ENCODE results near the gene CNTNAP2. TPM values are rescaled to one million over a fixed set of nuclear protein-coding genes. Genes with fewer than 3 reads are reported as not detected.

The CNTNAP2 gene
- total and polyA plus RNA-seq, 2 of the 8 experiments (the other 6 are each of a cell fraction or from before 2014, with no cell fraction given), result 27.9 to 71.0 TPM

DNA sequence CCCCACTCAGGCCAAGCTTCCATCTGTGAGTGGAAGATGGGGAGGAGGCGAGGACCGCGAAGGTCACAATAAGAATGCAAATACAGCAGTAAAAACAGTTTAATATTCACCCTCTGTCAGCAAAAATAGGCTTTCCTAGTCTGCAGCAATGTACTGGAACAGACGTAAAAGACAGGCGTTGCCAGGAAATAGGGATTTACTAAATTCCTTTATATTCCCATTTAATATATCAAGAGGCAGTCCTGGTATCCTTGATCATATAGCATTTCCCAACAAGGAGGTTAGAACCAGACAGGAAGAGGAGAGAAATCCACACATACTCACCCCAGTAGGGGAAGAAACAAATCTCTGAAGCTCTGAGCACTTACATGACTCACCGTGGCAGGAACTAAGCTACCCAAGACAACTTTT, 1419.1 kb downstream of the CNTNAP2 start:
- no peaks in the 10 kb centered on the region for H3K4me1 ChIP-seq (replicated peaks in 1 of 4; ENCODE audit: control insufficient read depth in 3 of 4, insufficient read depth in 4 of 4, low read length in 3 of 4)
- no peak overlapping the region for H2BK15ac ChIP-seq (ENCODE audit: low read length)
- H3K9me3 ChIP-seq (ENCODE audit: insufficient read depth in 2 of 2, low read depth in 1 of 2, low read length in 1 of 2), result no peaks in the 10 kb centered on the region
- H2BK120ac ChIP-seq (replicated peaks; ENCODE audit: low read depth, low read length), result no peak overlapping the region
- ChIA-PET CTCF (ENCODE audit: partially characterized antibody) (interaction anchor here (1.6 kb wide), 1 partner anchor 11 kb away, joined by 3 read pairs; no protein-coding TSS in a partner anchor), POLR2A (ENCODE audit: partially characterized antibody) (no interaction called here)
- H3K14ac ChIP-seq (ENCODE audit: insufficient read length), result no peak overlapping the region
- no peak overlapping the region for H3K56ac ChIP-seq (replicated peaks; ENCODE audit: insufficient read length, low read depth, low read length)
- 85% methylated on average over 6 of the region's 6 CpGs; no CpG with 5 or more reads in 1 of the 2 experiments for WGBS, 2 experiments (ENCODE audit: extremely low coverage in 1 of 2, insufficient coverage in 1 of 2, insufficient read length in 1 of 2, insufficient replicate concordance in 2 of 2, low coverage in 1 of 2, low lambda C conversion rate in 2 of 2, missing lambda C conversion rate in 1 of 2)
- FAIRE-seq, result no peak
- no peak overlapping the region for H2AK5ac ChIP-seq (ENCODE audit: low read depth, low read length)
- no peaks in the 10 kb centered on the region for H3K79me2 ChIP-seq (ENCODE audit: control insufficient read depth in 1 of 2, insufficient read depth in 2 of 2, low read length in 2 of 2)
- H3K23ac ChIP-seq (ENCODE audit: insufficient read length), result no peak overlapping the region
- H4K20me1 ChIP-seq (replicated peaks in 1 of 2; ENCODE audit: control insufficient read depth in 1 of 2, insufficient read depth in 2 of 2, low read length in 2 of 2), result no peaks in the 10 kb centered on the region
- no peak overlapping the region for H4K91ac ChIP-seq (replicated peaks; ENCODE audit: insufficient read length, low read length)
- H3K23me2 ChIP-seq (ENCODE audit: low read depth, low read length), result no peaks in the 10 kb centered on the region
- no peak overlapping the region for H2BK20ac ChIP-seq (ENCODE audit: low read length)
- H4K5ac ChIP-seq (ENCODE audit: insufficient read length, low read depth, low read length), result no peak overlapping the region
- no peak overlapping the region for H3K9ac ChIP-seq (replicated peaks in 1 of 4; ENCODE audit: extremely low read depth in 1 of 4, low read depth in 3 of 4, low read length in 3 of 4)
- H2BK12ac ChIP-seq (ENCODE audit: low read depth, low read length), result no peak overlapping the region
- no peaks in the 10 kb centered on the region for H3K79me1 ChIP-seq (ENCODE audit: low read depth, low read length)
- H3K36me3 ChIP-seq (ENCODE audit: control insufficient read depth in 2 of 4, insufficient read depth in 4 of 4, low read length in 3 of 4), result no peaks in the 10 kb centered on the region
- H2BK5ac ChIP-seq (ENCODE audit: low read depth, low read length), result no peak overlapping the region
- no peaks in the 10 kb centered on the region for H3K27me3 ChIP-seq (replicated peaks in 1 of 4; ENCODE audit: control insufficient read depth in 3 of 4, extremely low read depth in 1 of 4, insufficient read depth in 3 of 4, low read length in 3 of 4)
- H3K27ac ChIP-seq (ENCODE audit: low read depth, low read length), result no peak overlapping the region
- no peak overlapping the region for H3K18ac ChIP-seq (ENCODE audit: extremely low read depth, low read length)
- H4K8ac ChIP-seq (ENCODE audit: extremely low read depth, insufficient read depth, low read length), result no peak overlapping the region
- no peak overlapping the region for H3K4ac ChIP-seq (replicated peaks; ENCODE audit: insufficient read length, low read depth, low read length)
- H2AFZ ChIP-seq (ENCODE audit: low read length), result no peak overlapping the region
- DNase-seq (ENCODE audit: low read depth in 1 of 2, low spot score in 2 of 2), result no peak
- H3K4me2 ChIP-seq (ENCODE audit: insufficient read depth in 1 of 2, low read depth in 2 of 2, low read length in 2 of 2), result no peak overlapping the region
- H3K4me3 ChIP-seq (ENCODE audit: extremely low read depth in 1 of 4, insufficient read depth in 2 of 4, low read depth in 3 of 4, low read length in 4 of 4), result no peak overlapping the region
